H1 (cell line): ENCODE data around the gene MBLAC2. TPM values are rescaled to one million over a fixed set of nuclear protein-coding genes. Genes with fewer than 3 reads are reported as not detected.

Experiments used
- CTCF ChIA-PET: fragments of 300-600 bp; sonication (Branson Sonifier 250); formaldehyde crosslinking; loops from one replicate; lab custom pipeline; 2021; ENCODE audit not compliant: partially characterized antibody; lab: Charles Lee
- POLR2A ChIA-PET: fragments of 300-600 bp; sonication (Branson Sonifier 250); formaldehyde crosslinking; loops from one replicate; lab custom pipeline; 2021; ENCODE audit warnings: inconsistent platforms; ENCODE audit not compliant: partially characterized antibody; lab: Charles Lee
- DNase-seq, 2 experiments: peaks; one replicate each; pipeline versions ENCODE4 v3.0.0 to v3.0.0-alpha.2; 2010 to 2022; ENCODE audit warnings: low spot score in 2 of 2, low read depth in 1 of 2, mixed read lengths in 1 of 2
- FAIRE-seq: peaks from 2 replicates; lab custom pipeline; 2011; peaks lifted over from hg19 to GRCh38; lab: Jason Lieb, UNC
- H2AFZ ChIP-seq: 2 replicates; pipeline ENCODE4 v1.8.1; 2012; ENCODE audit warnings: low read length, inconsistent platforms
- H2AK5ac ChIP-seq: 2 replicates; pipeline ENCODE4 v1.6.1; 2013; ENCODE audit warnings: low read depth, low read length
- H2BK120ac ChIP-seq: replicated peaks from 2 replicates; pipeline ENCODE3; 2013; ENCODE audit warnings: low read depth, low read length, inconsistent platforms
- H2BK12ac ChIP-seq: 2 replicates; pipeline ENCODE4 v1.6.1; 2013; ENCODE audit warnings: low read depth, low read length
- H2BK15ac ChIP-seq: 2 replicates; pipeline ENCODE4 v1.6.1; 2013; ENCODE audit warnings: low read length
- H2BK20ac ChIP-seq: 2 replicates; pipeline ENCODE4 v1.6.1; 2013; ENCODE audit warnings: low read length
- H2BK5ac ChIP-seq: 2 replicates; pipeline ENCODE4 v1.6.1; 2013; ENCODE audit warnings: low read depth, low read length
- H3K14ac ChIP-seq: 2 replicates; pipeline ENCODE4 v1.6.1; 2013; ENCODE audit warnings: inconsistent platforms; ENCODE audit not compliant: insufficient read length
- H3K18ac ChIP-seq: 2 replicates; pipeline ENCODE4 v1.6.1; 2013; ENCODE audit warnings: low read length; ENCODE audit errors: extremely low read depth
- H3K23ac ChIP-seq: 2 replicates; pipeline ENCODE4 v1.6.1; 2013; ENCODE audit warnings: inconsistent platforms; ENCODE audit not compliant: insufficient read length
- H3K23me2 ChIP-seq: 2 replicates; pipeline ENCODE4 v1.6.1; 2013; ENCODE audit warnings: low read depth, low read length
- H3K27ac ChIP-seq: 2 replicates; pipeline ENCODE4 v1.6.1; 2011; ENCODE audit warnings: low read depth, low read length, inconsistent platforms
- H3K27me3 ChIP-seq, 4 experiments: replicated peaks in 1 of 4; 1 replicate in 1 of 4; 2 replicates in 3 of 4; pipeline versions ENCODE4 v1.6.1 to v1.8.1; 2011 to 2013; ENCODE audit warnings: low read length in 3 of 4, mild to moderate bottlenecking in 3 of 4, inconsistent platforms in 2 of 4, mixed read lengths in 2 of 4, moderate library complexity in 1 of 4; ENCODE audit not compliant: control insufficient read depth in 3 of 4, insufficient read depth in 3 of 4; ENCODE audit errors: extremely low read depth in 1 of 4
- H3K36me3 ChIP-seq, 4 experiments: 2 replicates each; pipeline versions ENCODE4 v1.6.1 to v1.8.1; 2011 to 2013; ENCODE audit warnings: mild to moderate bottlenecking in 4 of 4, low read length in 3 of 4, moderate library complexity in 2 of 4, control low read depth in 1 of 4, inconsistent platforms in 1 of 4; ENCODE audit not compliant: insufficient read depth in 4 of 4, control insufficient read depth in 2 of 4
- H3K4ac ChIP-seq: replicated peaks from 2 replicates; pipeline ENCODE3; 2013; ENCODE audit warnings: low read length, low read depth, mixed read lengths, inconsistent platforms; ENCODE audit not compliant: insufficient read length
- H3K4me1 ChIP-seq, 4 experiments: replicated peaks in 1 of 4; 1 replicate in 1 of 4; 2 replicates in 3 of 4; pipeline versions ENCODE4 v1.6.1 to v1.8.1; 2011 to 2013; ENCODE audit warnings: low read length in 3 of 4, inconsistent platforms in 2 of 4, mixed read lengths in 1 of 4; ENCODE audit not compliant: insufficient read depth in 4 of 4, control insufficient read depth in 3 of 4
- H3K4me2 ChIP-seq, 2 experiments: 2 replicates each; pipeline versions ENCODE4 v1.6.1 to v1.8.1; 2011 to 2013; ENCODE audit warnings: low read depth in 2 of 2, low read length in 2 of 2, control low read depth in 1 of 2, inconsistent platforms in 1 of 2, mild to moderate bottlenecking in 1 of 2; ENCODE audit not compliant: insufficient read depth in 1 of 2
- H3K4me3 ChIP-seq, 4 experiments: fragments of 200-600, 300-600 bp in 1 of 4; sonication (generic), shearing (Covaris generic), sonication (Bioruptor Twin) in 1 of 4; 2 replicates each; pipeline versions ENCODE4 v1.5.1 to v1.8.1; 2011 to 2016; ENCODE audit warnings: low read length in 4 of 4, low read depth in 3 of 4, control low read depth in 2 of 4, inconsistent platforms in 2 of 4, mild to moderate bottlenecking in 2 of 4, mixed read lengths in 1 of 4, moderate library complexity in 1 of 4; ENCODE audit not compliant: insufficient read depth in 2 of 4; ENCODE audit errors: extremely low read depth in 1 of 4
- H3K56ac ChIP-seq: replicated peaks from 2 replicates; pipeline ENCODE3; 2013; ENCODE audit warnings: low read depth, mild to moderate bottlenecking, mixed read lengths, low read length, inconsistent platforms; ENCODE audit not compliant: insufficient read length
- H3K79me1 ChIP-seq: 2 replicates; pipeline ENCODE4 v1.6.1; 2013; ENCODE audit warnings: low read depth, low read length, control low read depth
- H3K79me2 ChIP-seq, 2 experiments: 2 replicates each; pipeline versions ENCODE4 v1.6.1 to v1.8.1; 2012 to 2013; ENCODE audit warnings: low read length in 2 of 2, mild to moderate bottlenecking in 2 of 2, inconsistent platforms in 1 of 2; ENCODE audit not compliant: insufficient read depth in 2 of 2, control insufficient read depth in 1 of 2
- H3K9ac ChIP-seq, 4 experiments: replicated peaks in 1 of 4; 1 replicate in 1 of 4; 2 replicates in 3 of 4; pipeline versions ENCODE4 v1.6.1 to v1.8.1; 2011 to 2013; ENCODE audit warnings: low read depth in 3 of 4, low read length in 3 of 4, control low read depth in 2 of 4, mild to moderate bottlenecking in 2 of 4, moderate library complexity in 2 of 4, inconsistent platforms in 1 of 4; ENCODE audit errors: extremely low read depth in 1 of 4
- H3K9me3 ChIP-seq, 2 experiments: 2 replicates each; pipeline versions ENCODE4 v1.6.1 to v1.8.1; 2012 to 2013; ENCODE audit warnings: mild to moderate bottlenecking in 2 of 2, moderate library complexity in 2 of 2, control low read depth in 1 of 2, inconsistent platforms in 1 of 2, low read depth in 1 of 2, low read length in 1 of 2, mixed read lengths in 1 of 2; ENCODE audit not compliant: insufficient read depth in 2 of 2
- H4K20me1 ChIP-seq, 2 experiments: replicated peaks in 1 of 2; 2 replicates each; pipeline versions ENCODE3 to v1.8.1; 2011 to 2013; ENCODE audit warnings: inconsistent platforms in 2 of 2, low read length in 2 of 2, mild to moderate bottlenecking in 1 of 2; ENCODE audit not compliant: insufficient read depth in 2 of 2, control insufficient read depth in 1 of 2
- H4K5ac ChIP-seq: 2 replicates; pipeline ENCODE4 v1.6.1; 2013; ENCODE audit warnings: low read length, low read depth, mixed read lengths, inconsistent platforms; ENCODE audit not compliant: insufficient read length
- H4K8ac ChIP-seq: 2 replicates; pipeline ENCODE4 v1.8.0; 2013; ENCODE audit warnings: mild to moderate bottlenecking, moderate library complexity, low read length, inconsistent platforms; ENCODE audit not compliant: insufficient read depth; ENCODE audit errors: extremely low read depth
- H4K91ac ChIP-seq: replicated peaks from 2 replicates; pipeline ENCODE3; 2013; ENCODE audit warnings: low read length, mixed read lengths, inconsistent platforms; ENCODE audit not compliant: insufficient read length
- BACH1 ChIP-seq: IDR thresholded peaks from 2 replicates; pipeline ENCODE4 v1.6.1; 2012; ENCODE audit warnings: low read length, improper control_type of control experiment
- BCL11A ChIP-seq, 2 experiments: IDR thresholded peaks; one replicate each; pipeline ENCODE4 v1.6.1; 2011; ENCODE audit warnings: low read depth in 2 of 2, low read length in 2 of 2, mild to moderate bottlenecking in 2 of 2
- CBX8 ChIP-seq: fragments of 300-800, 300-1000 bp; sonication (generic); IDR thresholded peaks from 2 replicates; pipeline ENCODE4 v1.7.1; 2016; ENCODE audit warnings: low read depth, low read length, borderline replicate concordance
- MAFK ChIP-seq: IDR thresholded peaks from 2 replicates; pipeline ENCODE4 v1.6.1; 2012; ENCODE audit warnings: low read depth, mild to moderate bottlenecking, improper control_type of control experiment, low read length
- POLR2A ChIP-seq, 2 experiments: IDR thresholded peaks; 1 replicate in 1 of 2; 2 replicates in 1 of 2; pipeline ENCODE4 v1.6.1; 2011; ENCODE audit warnings: low read depth in 2 of 2, low read length in 2 of 2, mild to moderate bottlenecking in 2 of 2; ENCODE audit errors: control extremely low read depth in 1 of 2
- POLR2AphosphoS5 ChIP-seq: IDR thresholded peaks from 2 replicates; pipeline ENCODE4 v1.6.1; 2011; ENCODE audit warnings: low read depth, low read length
- RAD21 ChIP-seq, 2 experiments: IDR thresholded peaks in 1 of 2; conservative IDR thresholded peaks in 1 of 2; 2 replicates each; pipeline ENCODE4 v1.6.1; 2011; ENCODE audit warnings: low read depth in 2 of 2, low read length in 2 of 2, improper control_type of control experiment in 1 of 2, inconsistent platforms in 1 of 2, mild to moderate bottlenecking in 1 of 2, moderate library complexity in 1 of 2
- RFX5 ChIP-seq: IDR thresholded peaks from 2 replicates; pipeline ENCODE4 v1.6.1; 2011; ENCODE audit warnings: low read depth, low read length, improper control_type of control experiment, borderline replicate concordance
- SIN3A ChIP-seq, 2 experiments: IDR thresholded peaks in 1 of 2; conservative IDR thresholded peaks in 1 of 2; 2 replicates each; pipeline ENCODE4 v1.6.1; 2011 to 2012; ENCODE audit warnings: low read length in 2 of 2, improper control_type of control experiment in 1 of 2, low read depth in 1 of 2, mild to moderate bottlenecking in 1 of 2
- SIRT6 ChIP-seq: IDR thresholded peaks from one replicate; pipeline ENCODE4 v1.7.1; 2012; ENCODE audit warnings: low read length, inconsistent platforms
- SP4 ChIP-seq: IDR thresholded peaks from 2 replicates; pipeline ENCODE4 v1.6.1; 2012; ENCODE audit warnings: low read length, inconsistent platforms
- WGBS, 2 experiments: shearing (Covaris generic) in 1 of 2; methylation state at CpG; one replicate each; pipeline versions ENCODE4 v1.1.6 to v1.1.7; 2013 to 2015; ENCODE audit warnings: low lambda C conversion rate in 2 of 2, mixed read lengths in 2 of 2, inconsistent platforms in 1 of 2, low coverage in 1 of 2, missing lambda C conversion rate in 1 of 2; ENCODE audit not compliant: insufficient replicate concordance in 2 of 2, insufficient coverage in 1 of 2, insufficient read length in 1 of 2; ENCODE audit errors: extremely low coverage in 1 of 2, missing lambda C conversion rate in 1 of 2; 5-methylcytosine and 5-hydroxymethylcytosine counted together
- polyA plus RNA-seq, 7 experiments: library from polyadenylated mRNA; depleted of rRNA in 3 of 7; stranded (reverse) in 5 of 7; unstranded in 2 of 7; fragments of >200 nt in 5 of 7; fragments of 200-250 nt in 2 of 7; gene quantifications; 1 replicate in 5 of 7; 2 replicates in 1 of 7; 4 replicates in 1 of 7; pipeline versions ENCODE4 v1.2.1 to v1.2.3, GENCODE V29; 2011 to 2013; ENCODE audit warnings: missing spikeins in 2 of 7, mixed read lengths in 2 of 7
- total RNA-seq: library from RNA; stranded (reverse); fragmentation: NEBNext Ultra II Directional; extraction: Animal tissue kit (Norgen Biotek cat#: 25700); gene quantifications from 2 replicates; pipeline ENCODE4 v1.2.1, GENCODE V29; 2021
- TF ChIP-seq, protein P1 (sequence below), 3 experiments: IDR thresholded peaks; 1 replicate in 2 of 3; 2 replicates in 1 of 3; pipeline versions ENCODE4 v1.5.1 to v1.6.1; 2011; ENCODE audit warnings: low read length in 3 of 3, mild to moderate bottlenecking in 3 of 3, inconsistent platforms in 2 of 3, low read depth in 1 of 3, moderate library complexity in 1 of 3; ENCODE audit not compliant: insufficient read depth in 1 of 3; ENCODE audit errors: control extremely low read depth in 1 of 3

The MBLAC2 gene
- total and polyA plus RNA-seq, 2 of the 8 experiments (the other 6 are each of a cell fraction or from before 2014, with no cell fraction given) = 2.8 to 6.7 TPM

GRCh38 chr5:90510438-90510837, 35.9 kb upstream of the MBLAC2 start:
- Histone ChIP-seq H3K9me3 (no peaks in the 10 kb centered on the region), H3K4me3 (no peak overlapping the region), H2BK120ac (no peak overlapping the region), H4K8ac (no peak overlapping the region), H3K36me3 (peaks cover 2 to 47% (median 25%) of the 10 kb centered on the region in 4 experiments; a peak in 6 of 8 replicates), H2BK20ac (no peak overlapping the region), H4K5ac (no peak overlapping the region), H2AK5ac (no peak overlapping the region), H4K20me1 (peaks cover 2% of the 10 kb centered on the region in 2 experiments), H3K4ac (no peak overlapping the region), H3K27ac (no peak overlapping the region), H3K27me3 (no peaks in the 10 kb centered on the region), H3K23me2 (no peaks in the 10 kb centered on the region), H3K79me1 (no peaks in the 10 kb centered on the region; the same call in 1 of the 2 replicates), H2BK5ac (no peak overlapping the region), H3K14ac (no peak overlapping the region), H3K18ac (no peak overlapping the region), H2AFZ (no peak overlapping the region), H3K79me2 (no peaks in the 10 kb centered on the region), H2BK12ac (no peak overlapping the region), H3K9ac (no peak overlapping the region), H3K56ac (no peak overlapping the region), H4K91ac (no peak overlapping the region), H3K4me2 (no peak overlapping the region), H3K23ac (no peak overlapping the region), H2BK15ac (no peak overlapping the region), H3K4me1 (no peaks in the 10 kb centered on the region)
- DNase-seq (no peak), FAIRE-seq (no peak)
- 92% methylated on average over 1 of the region's 1 CpG; no CpG with 5 or more reads in 1 of the 2 experiments for WGBS, 2 experiments
- POLR2A ChIA-PET = interaction anchor here (0.7 to 1.4 kb wide), 4 partner anchors 11 to 877 kb away, joined by 3 read pairs; no protein-coding TSS in a partner anchor
- CTCF ChIA-PET = interaction anchor here (0.9 to 1.4 kb wide), 4 partner anchors 8 to 77 kb away, joined by 3 to 5 read pairs (median 4); partner anchors contain the start of gene LYSMD3
- TF ChIP-seq SIRT6 (no peak), CBX8 (no peak), POLR2A (IDR thresholded peaks at IDR 0.05; ENCODE audit: control extremely low read depth in 1 of 2, low read depth in 2 of 2, low read length in 2 of 2) (no peak), SIN3A (conservative IDR thresholded peaks at IDR 0.05 in 1 of 2, IDR thresholded peaks at IDR 0.05 in 1 of 2; ENCODE audit: low read depth in 1 of 2, low read length in 2 of 2) (no peak), BCL11A (IDR thresholded peaks at IDR 0.05; ENCODE audit: low read depth in 2 of 2, low read length in 2 of 2) (no peak), RAD21 (IDR thresholded peaks at IDR 0.05 in 1 of 2, conservative IDR thresholded peaks at IDR 0.05 in 1 of 2; ENCODE audit: low read depth in 2 of 2, low read length in 2 of 2) (no peak), SP4 (no peak), RFX5 (no peak), POLR2AphosphoS5 (no peak), BACH1 (no peak), MAFK (no peak)
- TF ChIP-seq, protein P1, sequence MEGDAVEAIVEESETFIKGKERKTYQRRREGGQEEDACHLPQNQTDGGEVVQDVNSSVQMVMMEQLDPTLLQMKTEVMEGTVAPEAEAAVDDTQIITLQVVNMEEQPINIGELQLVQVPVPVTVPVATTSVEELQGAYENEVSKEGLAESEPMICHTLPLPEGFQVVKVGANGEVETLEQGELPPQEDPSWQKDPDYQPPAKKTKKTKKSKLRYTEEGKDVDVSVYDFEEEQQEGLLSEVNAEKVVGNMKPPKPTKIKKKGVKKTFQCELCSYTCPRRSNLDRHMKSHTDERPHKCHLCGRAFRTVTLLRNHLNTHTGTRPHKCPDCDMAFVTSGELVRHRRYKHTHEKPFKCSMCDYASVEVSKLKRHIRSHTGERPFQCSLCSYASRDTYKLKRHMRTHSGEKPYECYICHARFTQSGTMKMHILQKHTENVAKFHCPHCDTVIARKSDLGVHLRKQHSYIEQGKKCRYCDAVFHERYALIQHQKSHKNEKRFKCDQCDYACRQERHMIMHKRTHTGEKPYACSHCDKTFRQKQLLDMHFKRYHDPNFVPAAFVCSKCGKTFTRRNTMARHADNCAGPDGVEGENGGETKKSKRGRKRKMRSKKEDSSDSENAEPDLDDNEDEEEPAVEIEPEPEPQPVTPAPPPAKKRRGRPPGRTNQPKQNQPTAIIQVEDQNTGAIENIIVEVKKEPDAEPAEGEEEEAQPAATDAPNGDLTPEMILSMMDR (IDR thresholded peaks at IDR 0.05; ENCODE audit: control extremely low read depth in 1 of 3, insufficient read depth in 1 of 3, low read depth in 1 of 3, low read length in 3 of 3) = no peak
